CD4-positive, alpha-beta T cell treated with Interleukin-4 for 4 hours (primary cell): ENCODE measurements around the gene BHLHA9.

Source experiments
- DNase-seq: peaks from one replicate; pipeline ENCODE4 v3.0.0-alpha.2; 2020

BHLHA9 gene

GRCh38 chr17:1256699-1257098 lies 13.5 kb upstream of the BHLHA9 start:
- no peak for DNase-seq

- no peak for DNase-seq
These were observed 10.0 kb upstream of the BHLHA9 start for GRCh38 chr17:1260086-1260769.

DNA sequence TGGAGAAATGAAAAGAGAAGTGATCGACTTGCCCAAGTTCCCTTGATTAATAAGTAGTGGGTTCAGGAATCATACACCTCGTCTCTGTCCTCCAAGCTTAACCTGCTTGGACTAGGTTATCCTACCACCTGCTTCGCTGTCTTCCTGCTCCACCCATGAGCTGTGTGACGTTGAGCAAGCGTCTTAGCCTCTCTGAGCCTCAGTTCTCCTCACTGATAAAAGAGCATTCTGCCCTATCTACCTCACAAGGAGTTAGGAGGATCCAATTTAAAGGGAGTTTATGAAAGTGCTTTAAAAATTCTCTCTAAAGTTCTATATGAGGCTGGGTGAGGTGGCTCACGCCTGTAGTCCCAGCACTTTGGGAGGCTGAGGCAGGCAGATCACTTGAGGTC lies 9.5 kb upstream of the BHLHA9 start:
- DNase-seq, result no peak

DNA sequence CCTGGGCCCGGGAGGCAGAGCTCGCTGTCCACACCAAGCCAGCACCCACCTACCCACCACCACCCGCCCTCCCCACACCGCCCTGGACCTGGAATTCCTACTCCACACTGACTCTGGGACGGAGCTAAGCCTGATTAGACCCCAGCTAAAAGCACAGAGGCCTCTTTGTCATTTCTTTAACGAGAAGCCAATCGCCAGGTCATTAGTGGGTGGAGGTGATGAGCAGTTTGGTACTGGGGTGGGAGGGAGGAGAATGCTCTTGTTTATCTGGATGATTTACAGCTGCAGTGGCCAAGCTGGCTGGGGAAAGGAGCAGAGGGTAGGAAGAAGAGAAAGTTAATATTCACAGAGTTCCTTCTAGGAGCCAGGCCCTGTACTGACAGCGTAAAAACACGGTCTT lies 6.0 kb upstream of the BHLHA9 start:
- no peak for DNase-seq

DNA sequence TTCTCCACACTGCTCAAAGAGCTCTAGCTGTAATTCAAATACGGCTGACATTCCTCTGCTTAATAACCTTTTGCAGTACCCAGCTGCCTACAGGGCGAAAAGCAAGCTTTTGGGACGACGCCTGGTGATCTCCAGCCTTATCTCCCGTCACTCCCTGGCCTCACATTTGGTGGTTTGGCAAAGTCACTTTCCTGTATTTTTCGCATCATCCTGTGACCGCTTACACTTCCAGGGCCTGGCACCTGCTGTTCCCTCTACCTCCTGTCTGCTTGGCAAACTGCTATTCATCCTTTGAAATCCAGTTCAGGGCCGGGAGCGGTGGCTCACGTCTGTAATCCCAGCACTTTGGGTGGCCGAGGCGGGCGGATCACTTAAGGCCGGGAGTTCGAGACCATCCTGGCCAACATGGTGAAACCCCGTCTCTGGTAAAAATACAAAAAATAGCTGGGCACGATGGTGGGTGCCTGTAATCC lies 2.7 kb upstream of the BHLHA9 start:
- DNase-seq, result no peak

DNA sequence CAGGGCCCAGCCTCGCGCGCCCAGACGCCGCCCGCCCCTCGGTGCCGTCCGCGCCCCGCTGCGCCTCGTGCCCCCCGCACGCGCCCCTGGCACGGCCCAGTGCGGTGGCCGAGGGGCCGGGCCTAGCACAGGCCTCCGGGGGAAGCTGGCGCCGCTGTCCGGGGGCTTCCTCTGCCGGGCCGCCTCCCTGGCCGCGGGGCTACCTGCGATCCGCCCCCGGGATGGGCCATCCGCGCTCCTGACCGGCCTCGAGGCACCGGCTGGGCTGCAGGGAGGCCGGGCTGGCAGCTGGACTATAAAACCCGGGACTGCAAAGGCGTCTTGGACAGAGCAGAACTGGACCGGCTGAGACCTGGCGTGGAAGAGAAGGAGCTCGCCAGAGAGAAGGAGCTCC lies 783 bp downstream of the BHLHA9 start:
- DNase-seq, result no peak

- DNase-seq, result no peak
These were observed 1.2 kb downstream of the BHLHA9 start for GRCh38 chr17:1271441-1271840.

GRCh38 chr17:1272701-1273100 lies 2.5 kb downstream of the BHLHA9 start:
- DNase-seq, result no peak

DNA sequence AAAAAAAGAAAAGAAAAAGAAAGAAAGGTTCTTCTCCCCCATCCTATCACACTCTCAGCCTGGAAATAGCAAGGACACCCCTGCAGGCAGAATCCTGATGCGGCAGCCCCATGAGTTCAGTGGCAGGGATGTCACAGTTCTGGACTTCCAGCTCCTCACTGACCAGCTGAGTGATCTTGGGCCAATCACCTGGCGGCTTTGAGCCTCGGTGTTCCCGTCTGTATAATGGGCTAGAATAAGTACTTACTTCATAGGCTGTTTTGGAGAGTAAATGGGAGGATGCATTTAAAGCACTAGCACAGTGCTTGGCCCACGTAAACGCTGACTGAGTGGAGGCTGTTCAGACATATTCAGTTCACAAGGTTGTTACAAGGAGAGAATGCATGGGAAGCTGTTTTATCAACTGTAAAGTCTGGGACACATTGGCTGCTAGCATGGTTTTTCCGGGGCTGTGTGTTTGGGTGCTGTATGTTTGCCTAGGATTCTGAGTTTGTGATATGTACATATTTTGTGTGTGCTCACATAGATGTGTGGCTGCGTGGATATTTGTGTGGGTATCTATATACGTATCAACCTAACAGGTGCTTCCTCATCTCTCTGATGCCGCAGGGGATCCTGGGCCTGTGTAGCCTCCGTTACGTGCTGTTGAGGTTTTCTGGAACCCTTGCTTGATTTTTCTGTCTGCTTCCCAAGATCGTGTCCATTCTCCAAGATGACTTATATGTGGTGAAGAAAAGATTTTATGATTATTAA lies 3.4 kb downstream of the BHLHA9 start:
- no peak for DNase-seq

DNA sequence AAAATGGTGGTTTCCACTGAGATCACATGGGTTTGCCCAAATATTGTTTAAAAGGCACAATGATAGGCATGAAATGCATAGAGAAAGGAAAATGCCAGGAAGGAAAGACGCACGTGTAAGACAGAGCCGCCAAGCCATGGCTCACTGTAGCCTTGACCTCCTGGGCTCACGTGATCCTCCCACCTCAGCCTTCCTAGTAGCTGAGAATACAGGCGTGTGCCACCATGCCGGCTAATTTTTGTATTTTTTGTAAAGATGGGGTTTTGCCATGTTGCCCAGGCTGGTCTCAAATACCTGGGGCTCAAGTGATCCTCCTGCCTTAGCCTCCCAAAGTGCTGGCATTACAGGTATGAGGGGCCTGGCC lies 4.0 kb downstream of the BHLHA9 start:
- DNase-seq, result no peak

DNA sequence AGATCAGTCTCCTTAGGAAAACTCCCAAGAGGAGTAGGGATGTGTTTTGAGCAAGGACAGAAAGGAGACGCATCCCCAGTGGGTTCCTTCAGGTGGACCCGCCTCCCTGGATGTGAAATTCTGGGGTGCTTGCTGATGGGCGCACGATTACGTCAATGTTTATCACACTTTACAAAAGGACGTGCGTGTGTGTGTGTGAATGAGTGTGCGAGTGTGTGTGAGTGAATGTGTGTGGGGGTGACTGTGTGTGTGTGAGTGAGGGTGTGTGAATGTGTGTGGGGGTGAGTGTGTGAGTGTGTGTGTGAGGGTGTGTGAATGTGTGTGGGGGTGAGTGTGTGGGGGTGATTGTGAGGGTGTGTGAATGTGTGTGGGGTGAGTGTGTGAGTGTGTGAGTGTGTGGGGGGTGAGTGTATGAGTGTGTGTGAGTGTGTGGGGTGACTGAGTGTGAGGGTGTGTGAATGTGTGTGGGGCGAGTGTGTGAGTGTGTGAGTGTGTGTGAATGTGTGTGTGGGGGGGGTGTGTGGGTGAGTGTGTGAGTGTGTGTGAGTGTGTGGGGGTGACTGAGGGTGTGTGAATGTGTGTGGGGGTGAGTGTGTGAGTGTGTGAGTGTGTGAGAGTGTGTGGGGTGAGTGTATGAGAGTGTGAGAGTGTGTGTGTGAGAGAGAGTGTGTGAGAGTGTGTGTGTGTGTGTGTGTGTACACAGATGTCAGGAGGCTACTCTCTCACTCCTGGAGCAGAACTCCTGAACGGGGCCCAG lies 5.1 kb downstream of the BHLHA9 start:
- DNase-seq, result no peak

DNA sequence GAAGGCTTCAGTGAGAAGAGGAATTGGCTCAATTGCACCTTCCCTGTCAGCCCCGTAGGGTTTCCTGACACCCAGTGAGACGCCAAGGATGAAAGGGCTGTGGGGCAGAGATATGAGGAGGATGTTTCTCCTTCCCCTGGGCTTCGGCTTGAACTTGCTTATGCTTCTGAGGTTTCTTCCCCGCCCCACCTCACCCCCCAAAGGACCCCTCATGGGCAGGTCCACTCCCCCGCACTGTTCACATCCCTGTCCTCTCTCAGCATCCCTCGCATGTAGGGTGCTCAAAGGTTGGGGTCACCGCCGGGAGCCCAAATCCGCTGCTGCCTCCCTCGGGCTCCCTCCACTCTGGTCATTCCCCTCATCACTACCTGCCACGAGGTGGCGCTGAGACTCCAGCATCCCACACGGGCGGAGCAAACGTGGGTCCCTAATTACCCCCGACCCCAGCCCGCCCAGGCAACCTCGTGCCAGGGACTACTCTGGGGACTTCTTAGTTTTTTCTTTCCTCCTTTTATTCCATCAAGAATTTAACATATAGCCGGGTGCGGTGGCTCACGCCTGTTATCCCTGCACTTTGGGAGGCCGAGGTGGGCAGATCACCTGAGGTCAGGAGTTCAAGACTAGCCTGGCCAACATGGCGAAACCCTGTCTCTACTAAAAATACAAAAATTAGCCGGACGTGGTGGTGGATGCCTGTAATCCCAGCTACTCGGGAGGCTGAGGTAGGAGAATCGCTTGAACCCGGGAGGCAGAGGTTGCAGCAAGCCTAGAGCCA lies 5.9 kb downstream of the BHLHA9 start:
- DNase-seq, result peak; percentile 63

- DNase-seq, result no peak
These were observed 10.4 kb downstream of the BHLHA9 start for GRCh38 chr17:1280652-1281051.

DNA sequence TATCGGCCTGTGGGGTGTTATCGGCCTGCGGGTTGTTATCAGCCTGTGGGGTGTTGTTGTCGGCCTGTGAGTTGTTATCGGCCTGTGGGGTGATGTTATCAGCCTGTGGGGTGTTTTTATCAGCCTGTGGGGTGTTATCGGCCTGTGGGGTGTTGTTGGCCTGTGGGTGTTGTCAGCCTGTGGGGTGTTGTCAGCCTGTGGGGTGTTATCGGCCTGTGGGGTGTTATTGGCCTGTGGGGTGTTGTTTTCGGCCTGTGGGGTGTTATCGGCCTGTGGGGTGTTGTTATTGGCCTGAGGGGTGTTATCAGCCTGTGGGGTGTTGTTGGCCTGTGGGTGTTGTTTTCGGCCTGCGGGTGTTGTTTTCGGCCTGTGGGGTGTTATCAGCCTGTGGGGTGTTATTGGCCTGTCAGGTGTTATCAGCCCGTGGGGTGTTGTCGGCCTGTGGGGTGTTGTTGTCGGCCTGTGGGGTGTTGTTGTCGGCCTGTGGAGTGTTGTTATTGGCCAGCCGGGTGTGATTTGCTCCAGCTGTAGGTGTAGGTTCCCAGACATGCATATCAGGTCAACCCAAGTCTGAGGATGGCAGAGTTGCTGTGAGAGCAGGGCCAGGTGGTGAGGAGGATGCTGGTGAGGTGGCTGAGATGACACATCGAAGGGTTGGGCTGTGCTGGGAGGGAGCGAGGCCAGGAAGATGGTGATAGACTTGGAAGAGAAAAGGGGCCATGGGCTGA lies 16.3 kb downstream of the BHLHA9 start:
- no peak for DNase-seq

DNA sequence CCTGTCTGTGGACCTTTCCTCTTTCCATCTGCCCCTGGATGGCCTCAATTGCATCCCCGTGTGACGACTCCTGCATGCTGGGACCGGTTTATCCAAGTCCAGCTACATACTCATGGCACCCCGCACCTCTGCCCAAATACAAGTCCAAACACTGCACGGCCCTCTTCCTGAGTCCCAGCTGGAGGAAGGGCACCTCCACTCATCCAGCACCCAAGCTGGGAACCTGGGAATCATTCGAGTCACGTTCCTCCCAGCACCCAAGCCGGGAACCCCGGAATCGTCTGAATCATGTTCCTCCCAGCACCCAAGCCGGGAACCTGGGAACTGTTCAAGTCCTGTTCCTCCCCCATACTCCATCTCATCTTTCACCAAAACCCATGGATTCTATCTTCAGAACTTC lies 19.5 kb downstream of the BHLHA9 start:
- DNase-seq, result no peak

DNA sequence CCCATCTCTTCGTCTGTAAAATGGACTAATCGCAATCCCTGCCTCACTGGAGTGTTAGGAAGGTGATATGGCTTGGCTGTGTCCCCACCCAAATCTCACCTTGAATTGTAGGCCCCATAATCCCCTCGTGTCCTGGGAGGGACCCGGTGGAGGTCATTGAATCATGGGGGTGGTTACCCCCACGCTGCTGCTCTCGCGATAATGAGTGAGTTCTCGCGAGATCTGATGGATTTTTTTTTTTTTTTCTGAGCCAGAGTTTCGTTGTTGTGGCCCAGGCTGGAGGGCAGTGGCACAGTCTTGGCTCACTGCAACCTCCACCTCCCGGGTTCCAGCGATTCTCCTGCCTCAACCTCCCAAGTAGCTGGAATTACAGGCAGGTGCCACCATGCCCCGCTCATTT lies 20.4 kb downstream of the BHLHA9 start:
- DNase-seq, result no peak

DNA sequence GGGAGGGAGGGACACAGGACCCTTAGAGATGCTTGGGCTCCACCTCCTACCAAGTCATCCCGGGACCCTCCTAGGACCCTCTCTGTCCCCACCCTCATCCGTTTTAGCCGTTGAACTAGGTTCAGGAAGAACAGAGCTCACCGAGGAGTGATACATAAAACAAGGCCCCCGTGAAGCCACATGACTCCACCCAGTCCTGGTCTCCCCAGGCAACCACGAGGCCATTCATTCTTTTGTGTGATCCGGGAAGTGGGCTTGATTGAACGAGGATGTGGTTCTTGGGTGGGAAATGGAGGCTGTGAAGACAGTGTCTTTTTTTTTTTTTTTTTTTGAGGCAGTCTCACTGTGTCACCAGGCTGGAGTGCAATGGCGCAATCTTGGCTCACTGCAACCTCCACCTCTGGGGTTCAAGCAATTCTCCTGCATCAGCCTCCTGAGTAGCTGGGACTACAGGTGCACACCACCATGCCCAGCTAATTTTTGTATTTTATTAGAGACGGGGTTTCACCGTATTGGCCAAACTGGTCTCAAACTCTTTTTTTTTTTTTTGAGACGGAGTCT lies 24.0 kb downstream of the BHLHA9 start:
- peak; percentile 87 for DNase-seq

- no peak for DNase-seq
These were observed 28.4 kb downstream of the BHLHA9 start for GRCh38 chr17:1298606-1299005.

- no peak for DNase-seq
These were observed 29.5 kb downstream of the BHLHA9 start for GRCh38 chr17:1299552-1300370.

GRCh38 chr17:1300371-1300905 lies 30.2 kb downstream of the BHLHA9 start:
- DNase-seq, result no peak

DNA sequence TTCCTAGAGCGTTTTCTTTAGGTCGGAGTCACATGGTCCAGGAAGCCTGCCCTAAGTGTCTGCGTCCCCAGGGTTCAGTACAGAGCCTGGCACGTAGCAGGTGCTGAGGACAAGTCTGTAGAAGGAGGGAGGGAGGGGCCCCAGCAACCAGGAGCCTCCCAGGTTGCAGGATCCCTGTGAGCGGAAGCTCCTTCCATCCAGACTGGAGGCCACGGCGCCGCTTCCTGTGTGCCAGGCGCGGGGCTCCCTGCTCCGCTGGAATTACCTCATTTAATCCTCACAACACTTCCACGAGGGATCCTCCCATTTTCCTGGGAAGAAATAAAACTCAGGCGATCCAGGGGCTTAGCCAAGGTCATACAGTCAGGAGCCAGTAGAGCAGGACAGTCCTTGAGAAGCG lies 31.3 kb downstream of the BHLHA9 start:
- no peak for DNase-seq
